ENCODE data around the gene TP53INP2.
A peak's percentile ranks its signal among the peaks of the same experiment; 100 is the strongest.
"Not testable (repeated sequence)": the region's sequence is repeated elsewhere in the genome, so short reads cannot be mapped to it uniquely, and the experiment has no call there.

Gene TP53INP2, protein sequence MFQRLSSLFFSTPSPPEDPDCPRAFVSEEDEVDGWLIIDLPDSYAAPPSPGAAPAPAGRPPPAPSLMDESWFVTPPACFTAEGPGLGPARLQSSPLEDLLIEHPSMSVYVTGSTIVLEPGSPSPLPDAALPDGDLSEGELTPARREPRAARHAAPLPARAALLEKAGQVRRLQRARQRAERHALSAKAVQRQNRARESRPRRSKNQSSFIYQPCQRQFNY

DNA sequence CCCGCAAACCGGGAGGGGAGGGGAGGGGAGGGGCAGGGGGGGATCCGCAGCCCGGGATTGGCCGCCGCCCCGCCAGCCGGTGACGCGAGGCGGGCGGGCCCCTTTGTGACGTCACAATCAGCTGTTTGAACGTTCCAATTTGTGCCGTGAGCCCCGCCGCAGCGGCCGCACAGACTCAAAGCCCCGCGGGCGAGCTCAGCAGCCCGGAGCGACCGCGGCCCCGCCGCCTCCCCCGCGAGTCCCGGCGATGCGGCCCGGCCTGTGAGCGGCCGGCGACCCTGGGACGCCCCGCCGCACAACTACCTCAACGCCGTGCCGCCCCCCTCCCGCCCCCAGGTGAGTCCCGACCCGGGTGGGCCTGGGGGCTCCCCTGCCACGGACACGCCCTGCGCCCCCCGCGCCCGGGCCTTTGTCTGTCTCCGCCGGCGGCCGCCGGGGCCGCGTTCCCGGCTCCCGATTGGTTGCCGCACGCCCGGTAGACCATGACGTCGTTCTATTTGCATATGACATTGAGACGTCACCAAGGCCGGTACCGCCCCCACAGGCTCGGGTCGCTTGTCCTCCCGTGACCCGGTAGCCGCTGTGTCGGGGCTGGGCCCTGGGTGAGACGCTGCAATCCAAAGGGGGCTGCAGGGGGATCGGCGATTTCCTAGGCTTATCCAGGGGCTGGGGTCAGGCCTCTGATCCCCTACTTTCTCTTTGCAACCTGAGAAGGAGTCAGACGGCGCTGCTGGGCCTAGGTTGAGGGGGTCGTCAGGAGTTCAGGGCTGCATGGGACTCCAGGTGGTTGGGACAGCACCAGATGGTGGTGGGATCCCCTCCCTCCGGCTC is at the start of gene TP53INP2:
Gene TP53INP2, plus strand, starts transcription at position 168 of the 831 bp plus-strand sequence. CDS start 4,396 bp downstream, outside the sequence.
- DNase-seq = peak; percentile 65 to 94

DNA sequence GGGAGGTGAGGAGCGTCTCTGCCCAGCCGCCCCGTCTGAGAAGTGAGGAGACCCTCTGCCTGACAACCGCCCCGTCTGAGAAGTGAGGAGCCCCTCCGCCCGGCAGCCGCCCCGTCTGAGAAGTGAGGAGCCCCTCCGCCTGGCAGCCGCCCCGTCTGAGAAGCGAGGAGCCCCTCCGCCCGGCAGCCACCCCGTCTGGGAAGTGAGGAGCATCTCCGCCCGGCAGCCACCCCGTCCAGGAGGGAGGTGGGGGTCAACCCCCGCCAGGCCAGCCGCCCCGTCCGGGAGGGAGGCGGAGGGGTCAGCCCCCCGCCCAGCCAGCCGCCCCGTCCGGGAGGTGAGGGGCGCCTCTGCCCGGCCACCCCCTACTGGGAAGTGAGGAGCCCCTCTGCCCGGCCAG is 45.5 kb upstream of the TP53INP2 start:
- not testable (repeated sequence) for DNase-seq

DNA sequence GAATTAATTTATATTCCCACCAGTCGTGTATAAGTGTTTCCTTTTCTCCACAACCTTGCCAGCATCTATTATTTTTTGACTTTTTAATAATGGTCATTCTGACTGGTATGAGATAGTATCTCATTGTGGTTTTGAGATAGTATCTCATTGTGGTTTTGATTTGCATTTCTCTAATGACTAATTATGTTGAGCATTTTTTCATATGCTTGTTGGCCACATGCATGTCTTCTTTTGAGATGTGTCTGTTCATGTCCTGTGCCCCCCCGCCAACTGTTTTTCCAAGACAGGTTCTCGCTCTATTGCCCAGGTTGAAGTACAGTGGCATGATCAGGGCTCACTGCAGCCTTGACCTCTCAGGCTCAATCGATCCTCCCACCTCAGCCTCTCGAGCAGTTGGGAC is 42.3 kb upstream of the TP53INP2 start:
- DNase-seq = peak; percentile 51 to 74

DNA sequence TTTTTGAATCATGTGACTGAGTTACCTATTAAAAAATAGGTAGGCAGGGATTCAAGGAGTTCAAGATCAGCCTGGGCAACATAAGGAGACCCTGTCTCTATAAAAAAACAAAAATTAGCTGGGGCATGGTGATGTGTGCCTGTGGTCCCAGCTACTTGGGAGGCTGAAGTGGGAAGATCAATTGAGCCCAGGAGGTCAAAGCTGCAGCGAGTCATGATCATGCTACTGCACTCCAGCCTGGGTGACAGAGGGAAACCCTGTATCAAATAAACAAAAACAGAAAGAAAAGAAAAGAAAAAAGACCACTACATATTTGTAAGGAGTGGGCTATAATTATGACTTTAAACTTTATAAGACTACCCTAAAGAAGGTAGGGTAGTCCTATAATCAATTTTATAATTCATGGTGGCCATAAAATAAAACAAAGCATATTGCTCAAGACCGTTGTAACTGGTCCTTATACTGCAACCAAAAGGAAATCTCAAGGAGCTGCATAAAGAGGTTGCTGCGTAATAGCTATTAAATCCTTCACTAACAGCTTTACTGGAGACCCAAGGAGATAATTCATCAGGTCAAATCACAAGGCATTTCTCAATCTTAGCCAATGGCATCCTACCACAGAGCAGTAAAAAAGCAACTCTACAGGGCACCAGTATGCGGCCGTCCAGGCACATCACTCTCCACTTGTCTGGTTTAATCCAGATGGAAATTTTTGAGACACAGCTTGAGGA is 40.8 kb upstream of the TP53INP2 start:
- DNase-seq = no peak

DNA sequence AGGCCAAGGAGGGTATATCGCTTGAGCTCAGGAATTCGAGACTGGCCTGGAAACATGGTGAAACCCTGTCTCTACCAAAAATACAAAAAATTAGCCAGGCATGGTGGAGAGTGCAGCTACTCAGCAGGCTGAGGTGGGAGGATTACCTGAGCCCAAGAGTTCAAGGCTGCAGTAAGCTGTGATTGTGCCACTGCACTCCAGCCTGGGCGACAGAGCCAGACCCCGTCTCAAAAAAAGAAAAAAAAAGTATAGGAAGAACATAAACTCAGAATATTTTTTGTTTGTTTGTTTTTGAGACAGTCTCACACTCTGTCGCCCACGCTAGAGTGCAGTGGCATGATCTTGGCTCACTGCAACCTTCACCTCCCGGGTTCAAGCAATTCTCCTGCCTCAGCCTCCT is 39.4 kb upstream of the TP53INP2 start:
- DNase-seq = not testable (repeated sequence)

DNA sequence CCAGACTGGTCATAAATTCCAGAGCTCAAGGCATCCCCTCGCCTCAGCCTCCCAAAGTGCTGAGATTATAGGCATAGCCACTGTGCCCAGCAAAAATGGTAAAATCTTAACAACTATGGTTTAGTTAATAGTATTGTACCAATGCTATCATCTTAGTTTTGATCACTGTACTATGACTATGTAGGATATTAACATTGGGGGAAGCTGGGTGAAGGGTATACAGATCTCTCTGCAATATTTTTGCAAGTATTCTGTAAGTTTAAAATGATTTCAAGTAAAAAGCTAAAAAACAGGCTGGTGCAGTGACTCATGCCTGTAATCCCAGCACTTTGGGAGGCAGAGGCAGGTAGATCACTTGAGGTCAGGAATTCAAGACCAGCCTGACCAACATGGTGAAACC is 35.0 kb upstream of the TP53INP2 start:
- no peak for DNase-seq

DNA sequence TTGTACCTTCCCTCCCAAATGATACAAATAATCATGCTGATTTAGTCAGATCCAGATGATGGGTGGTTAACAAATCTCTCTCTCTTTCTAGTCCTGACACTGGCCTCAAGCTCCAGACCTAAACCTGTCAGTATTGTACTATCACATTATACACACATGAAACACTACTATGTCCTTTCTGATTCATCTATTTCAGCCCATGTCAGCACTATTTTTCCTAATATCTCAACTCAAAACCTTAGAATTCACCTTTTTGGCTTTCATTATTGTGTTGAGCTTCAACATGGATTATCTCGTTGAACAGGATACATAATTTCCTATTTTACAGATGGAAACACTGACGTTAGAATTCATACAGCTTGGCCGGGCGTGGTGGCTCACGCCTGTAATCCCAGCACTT is 30.7 kb upstream of the TP53INP2 start:
- no peak for DNase-seq

DNA sequence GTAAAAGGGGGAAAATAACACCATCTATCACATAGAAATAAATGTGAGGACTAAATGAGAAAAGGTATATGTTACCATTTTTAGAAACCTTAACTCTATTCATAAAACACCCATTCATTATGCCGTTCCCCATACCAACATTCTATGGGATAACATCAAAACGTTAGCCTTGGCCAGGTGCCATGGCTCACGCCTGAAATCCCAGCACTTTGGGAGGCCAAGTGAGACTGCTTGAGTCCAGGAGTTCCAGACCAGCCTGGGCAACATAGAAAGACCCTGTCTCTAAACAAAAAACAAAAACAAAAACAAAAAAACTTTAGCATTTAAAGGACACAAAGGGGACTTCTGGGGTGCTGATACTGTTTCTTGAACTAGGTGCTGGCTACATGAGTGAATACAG is 28.6 kb upstream of the TP53INP2 start:
- DNase-seq = no peak

DNA sequence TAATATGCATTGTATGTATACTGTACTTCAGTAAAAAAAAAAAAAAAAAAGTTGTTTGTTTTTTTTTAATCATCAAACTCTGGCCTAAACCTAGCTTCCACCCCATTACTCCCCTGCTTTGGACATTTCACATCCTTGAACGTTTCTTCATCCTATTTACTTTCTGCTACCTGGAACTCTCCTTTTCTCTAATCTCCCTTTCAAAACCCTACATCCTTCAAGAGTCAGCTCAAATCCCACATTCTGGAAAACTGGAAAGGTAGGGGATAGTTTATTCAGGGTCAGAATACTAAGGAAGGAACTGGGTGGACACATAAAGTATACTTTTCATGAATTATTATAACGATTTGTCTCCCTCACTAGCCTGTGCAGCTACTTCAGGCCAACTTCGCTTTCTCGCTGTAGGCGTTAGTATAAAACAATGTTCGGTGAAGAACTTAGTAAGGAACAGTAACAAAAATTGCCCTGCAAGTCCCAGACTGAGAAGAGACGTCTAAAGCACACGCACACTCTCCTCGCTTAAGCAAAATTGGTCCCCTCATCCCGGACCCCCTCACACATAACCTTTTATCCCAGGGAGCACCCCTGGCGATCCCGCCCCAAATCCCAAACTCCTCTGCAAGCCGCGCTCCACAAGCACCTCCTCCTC is 28.0 kb upstream of the TP53INP2 start:
- peak; percentile 34 to 46 for DNase-seq

DNA sequence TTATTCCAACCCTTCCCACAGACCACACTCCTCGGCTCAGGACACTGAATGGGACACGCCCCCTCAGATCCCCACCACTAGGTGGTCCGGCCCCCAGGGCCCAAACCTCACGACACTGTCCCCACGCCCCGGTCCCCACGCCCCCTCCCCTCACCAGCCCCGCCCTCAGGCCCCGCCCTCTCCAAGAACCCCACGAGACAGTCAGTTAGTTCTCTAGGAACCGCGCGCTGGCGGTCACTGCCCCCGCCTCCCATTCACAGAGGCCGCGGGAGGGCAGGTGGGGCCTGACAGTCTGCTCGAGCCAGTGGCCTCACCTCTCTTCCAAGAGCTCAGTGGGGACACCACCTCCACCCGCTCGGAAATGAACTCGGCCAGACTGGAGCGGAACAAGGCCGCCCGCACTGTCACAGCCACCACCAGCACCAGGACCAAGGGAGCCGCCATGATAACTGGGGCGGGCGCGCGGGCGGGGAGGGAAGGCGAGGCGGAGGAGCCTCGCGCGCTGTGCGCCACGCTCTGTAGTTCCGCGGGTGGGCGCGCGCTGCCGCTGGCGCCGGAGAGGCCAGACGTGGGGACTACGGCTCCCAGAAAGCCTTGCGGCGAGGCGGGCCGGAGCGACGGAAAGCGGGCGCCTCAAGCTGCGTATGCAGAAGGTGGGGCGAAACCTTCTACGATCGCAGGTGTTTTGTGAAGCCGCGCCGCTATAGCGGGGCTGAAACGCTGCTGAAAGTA is 27.3 kb upstream of the TP53INP2 start, which contains the start of gene PIGU:
Gene PIGU, minus strand, starts transcription at position 451 of the 732 bp plus-strand sequence. Its CDS starts 7 bp downstream, at position 444.
- DNase-seq = peak; percentile 93 to 99

DNA sequence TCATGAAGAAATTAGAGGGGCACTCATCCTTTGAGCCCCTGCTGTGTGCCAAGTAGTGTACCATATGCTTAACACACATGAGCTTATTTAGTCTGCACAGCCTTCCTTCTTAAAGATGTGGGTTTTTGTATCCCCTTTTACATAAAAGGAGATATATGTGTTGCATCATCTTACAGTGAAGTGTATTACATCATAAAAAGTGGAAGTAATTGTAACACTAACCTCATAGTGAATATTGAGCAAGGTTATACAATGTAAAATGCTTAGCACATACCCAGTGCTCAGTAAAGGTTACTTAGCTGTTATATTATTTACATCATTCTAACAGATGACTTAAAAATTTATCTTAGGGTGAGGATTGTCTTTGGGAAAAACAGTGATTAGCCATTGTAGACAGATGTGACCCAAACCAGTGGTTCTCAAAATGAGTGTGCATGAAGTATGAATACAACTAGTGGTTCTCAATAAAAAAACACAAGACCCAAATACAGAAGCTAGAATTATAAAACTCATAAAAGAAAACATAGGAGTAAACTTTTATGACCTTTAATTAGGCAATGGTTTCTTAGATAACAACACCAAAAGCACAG is 23.5 kb upstream of the TP53INP2 start:
- no peak for DNase-seq

DNA sequence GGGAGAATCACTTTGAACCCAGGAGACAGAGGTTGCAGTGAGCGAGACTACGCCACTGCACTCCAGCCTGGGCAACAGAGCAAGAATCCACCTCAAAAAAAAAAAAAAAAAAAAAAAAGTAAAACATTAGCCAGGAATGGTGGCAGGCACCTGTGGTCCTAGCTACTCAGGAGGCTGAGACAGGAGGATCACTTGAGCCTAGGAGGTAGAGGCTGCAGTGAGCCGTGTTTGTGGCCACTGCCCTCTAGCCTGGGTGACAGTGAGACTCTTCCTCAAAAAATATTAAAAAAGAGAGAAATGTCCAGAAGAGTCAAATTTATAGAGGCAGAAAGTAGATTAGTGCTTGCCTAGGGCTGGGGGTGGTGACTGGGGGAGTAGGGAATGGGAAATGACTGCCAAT is 20.5 kb upstream of the TP53INP2 start:
- DNase-seq = no peak

DNA sequence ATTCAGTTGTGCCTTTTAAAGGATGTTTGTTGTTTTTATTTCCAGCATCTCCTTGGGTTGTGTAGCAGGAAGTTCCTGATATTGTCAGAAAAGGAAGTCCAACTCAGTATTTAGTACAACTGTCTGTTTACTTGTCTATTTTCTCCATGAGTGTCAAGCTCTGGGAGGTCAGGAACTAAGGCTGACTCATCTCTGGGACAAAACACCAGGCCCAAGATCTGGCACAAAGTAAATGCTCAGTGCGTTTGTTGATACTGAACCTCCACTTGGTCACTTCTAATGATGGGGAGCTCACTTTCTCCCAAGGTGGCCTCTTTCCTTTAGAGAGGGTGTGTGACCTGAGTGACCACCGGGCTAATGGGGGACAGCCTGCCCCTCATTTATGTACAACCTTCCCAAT is 14.7 kb upstream of the TP53INP2 start:
- no peak for DNase-seq

DNA sequence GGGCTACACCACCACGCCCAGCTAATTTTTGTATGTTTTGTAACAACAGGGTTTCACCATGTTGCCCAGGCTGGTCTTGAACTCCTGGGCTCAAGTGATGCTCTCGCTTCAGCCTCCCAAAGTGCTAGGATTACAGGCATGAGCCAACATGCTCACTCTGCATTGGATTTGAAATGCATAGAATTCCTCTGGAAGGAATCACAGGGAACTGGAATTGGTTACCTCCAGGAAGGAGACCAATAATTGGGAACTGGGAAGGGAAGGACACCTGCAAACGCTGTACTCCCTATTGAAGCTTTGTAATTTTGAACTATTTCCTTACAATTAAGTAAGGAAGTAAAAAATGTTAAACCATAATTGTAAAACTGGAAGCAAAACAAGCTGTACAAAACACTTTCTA is 12.3 kb upstream of the TP53INP2 start:
- no peak for DNase-seq

DNA sequence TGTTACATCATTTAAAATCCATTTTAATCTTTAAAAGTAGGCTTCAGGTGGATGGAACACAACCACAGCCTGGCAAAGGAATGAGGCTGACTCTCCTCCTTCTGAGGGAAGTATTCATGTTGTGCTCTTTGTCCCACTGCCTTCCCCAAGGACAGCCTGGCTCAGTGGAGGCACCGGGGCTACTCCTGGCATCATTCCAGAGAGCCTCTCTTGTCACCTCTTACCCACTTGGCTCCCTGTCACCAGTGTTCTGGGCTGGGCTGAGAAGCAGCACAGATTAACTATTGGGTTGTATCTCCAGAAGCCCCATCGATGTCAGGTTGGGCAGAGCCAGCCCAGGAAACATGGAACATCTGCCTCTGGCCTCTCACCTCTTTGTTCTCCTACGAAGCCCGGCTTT is 10.7 kb upstream of the TP53INP2 start:
- DNase-seq = no peak

DNA sequence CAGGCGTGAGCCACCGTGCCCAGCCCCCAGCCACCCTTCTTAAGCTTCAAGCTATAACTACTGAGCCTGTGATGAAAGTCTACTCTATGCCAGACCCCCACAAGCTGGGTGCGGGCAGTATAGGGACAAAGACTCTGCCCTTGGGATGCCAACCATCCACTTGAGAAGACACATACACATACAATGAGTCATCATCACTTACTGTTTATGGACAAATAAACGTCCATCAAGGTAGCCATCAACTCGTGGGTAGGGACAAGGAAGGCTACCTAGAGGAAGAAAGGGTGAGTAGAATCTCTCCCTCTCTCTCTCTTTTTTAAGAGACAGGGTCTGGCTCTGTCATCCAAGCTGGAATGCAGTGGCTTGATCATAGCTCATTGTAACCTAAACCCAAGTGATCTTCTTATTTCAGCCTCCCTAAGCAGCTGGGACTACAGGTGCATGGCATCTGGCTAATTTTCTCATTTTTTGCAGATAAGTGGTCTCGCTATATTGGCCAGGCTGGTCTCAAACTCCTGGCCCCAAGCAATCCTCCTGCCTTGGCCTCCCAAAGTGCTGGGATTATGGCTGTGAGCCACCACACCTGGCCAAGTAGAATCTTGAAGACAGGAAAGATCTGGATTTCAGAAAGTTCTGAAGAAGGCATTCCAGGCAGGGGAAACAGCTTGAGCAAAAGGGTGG is 2.6 kb upstream of the TP53INP2 start:
- DNase-seq = no peak

DNA sequence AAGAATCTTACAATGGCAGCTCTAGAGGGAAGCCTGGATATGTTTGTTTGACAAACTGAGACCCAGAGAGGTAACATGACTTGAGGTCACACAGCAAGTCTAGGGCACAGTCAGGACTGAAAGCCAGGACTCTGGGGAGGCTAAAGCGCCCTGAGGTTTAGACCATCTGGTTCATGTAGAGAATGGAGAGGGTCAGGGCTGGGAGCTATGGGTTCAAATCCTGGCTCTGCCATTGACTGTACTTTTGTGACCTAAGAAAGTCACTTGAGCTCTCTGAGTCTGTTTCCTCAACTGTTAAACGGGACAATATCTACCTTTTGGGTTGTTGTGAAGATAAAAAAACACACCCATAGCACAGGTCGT is 1.1 kb upstream of the TP53INP2 start:
- no peak for DNase-seq

DNA sequence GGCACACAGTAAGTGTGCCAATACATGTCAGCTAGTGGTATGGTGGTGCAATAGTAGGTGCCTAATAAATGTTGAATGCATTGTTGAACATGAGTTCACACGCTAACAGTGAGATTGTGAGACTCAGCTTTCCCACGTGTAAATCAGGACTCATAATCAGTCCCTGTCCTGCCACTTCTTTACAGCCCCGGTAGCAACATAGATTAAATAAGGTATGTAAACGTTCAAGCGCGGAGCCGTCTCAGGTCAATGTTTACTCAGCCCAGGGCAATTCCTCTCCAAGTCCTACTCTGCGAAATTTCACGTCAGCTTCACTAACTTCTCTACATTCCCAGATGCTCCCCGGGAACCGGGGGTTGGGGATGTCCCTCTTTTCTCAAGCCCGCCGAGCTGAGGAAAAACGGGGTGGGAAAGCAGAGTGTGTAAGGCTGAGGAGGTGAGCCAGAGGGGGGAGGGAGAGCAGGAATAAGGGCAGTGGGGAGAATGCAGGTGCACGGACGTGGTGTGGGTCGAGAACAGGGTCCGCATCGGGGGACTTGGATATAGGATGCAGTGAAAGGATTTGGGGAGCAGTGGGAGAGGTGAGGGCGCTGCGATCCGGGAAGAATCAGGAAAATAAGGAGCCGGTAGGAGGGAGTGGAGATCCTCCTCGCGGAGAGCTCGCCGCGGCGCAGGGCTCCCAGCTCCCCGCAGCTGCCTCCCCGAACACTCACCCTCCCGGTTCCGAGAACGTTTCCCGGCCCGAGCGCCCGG is 544 bp upstream of the TP53INP2 start:
- peak; percentile 27 to 65 for DNase-seq

DNA sequence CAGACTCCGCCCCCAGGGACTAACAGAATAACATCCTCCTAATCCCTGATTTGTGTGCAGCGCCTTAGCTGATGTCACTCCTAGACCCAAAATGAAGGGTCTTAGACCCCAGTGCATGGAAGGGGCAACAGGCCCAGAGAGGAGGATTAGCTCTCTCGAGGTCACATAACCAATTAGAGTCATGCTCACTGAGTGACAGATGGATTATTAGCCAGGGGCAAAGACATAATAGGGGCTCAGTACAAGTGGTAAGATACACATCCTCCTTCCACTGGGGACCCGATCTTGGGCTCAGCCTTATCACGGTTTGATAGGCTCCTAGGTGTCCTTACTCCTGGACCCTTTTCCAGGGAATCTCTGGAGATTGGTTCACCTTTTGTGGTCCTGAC is 858 bp downstream of the TP53INP2 start:
- DNase-seq = no peak
